H1 (cell line): ENCODE measurements around the gene CCDC124. TPM values are rescaled to one million over a fixed set of nuclear protein-coding genes. Genes with fewer than 3 reads are reported as not detected.

Source experiments
- CTCF ChIA-PET: fragments of 300-600 bp; sonication (Branson Sonifier 250); formaldehyde crosslinking; loops from one replicate; lab custom pipeline; 2021; ENCODE audit not compliant: partially characterized antibody; lab: Charles Lee
- POLR2A ChIA-PET: fragments of 300-600 bp; sonication (Branson Sonifier 250); formaldehyde crosslinking; loops from one replicate; lab custom pipeline; 2021; ENCODE audit warnings: inconsistent platforms; ENCODE audit not compliant: partially characterized antibody; lab: Charles Lee
- DNase-seq, 2 experiments: peaks; one replicate each; pipeline versions ENCODE4 v3.0.0 to v3.0.0-alpha.2; 2010 to 2022; ENCODE audit warnings: low spot score in 2 of 2, low read depth in 1 of 2, mixed read lengths in 1 of 2
- FAIRE-seq: peaks from 2 replicates; lab custom pipeline; 2011; peaks lifted over from hg19 to GRCh38; lab: Jason Lieb, UNC
- H2AFZ ChIP-seq: 2 replicates; pipeline ENCODE4 v1.8.1; 2012; ENCODE audit warnings: low read length, inconsistent platforms
- H2AK5ac ChIP-seq: 2 replicates; pipeline ENCODE4 v1.6.1; 2013; ENCODE audit warnings: low read depth, low read length
- H2BK120ac ChIP-seq: replicated peaks from 2 replicates; pipeline ENCODE3; 2013; ENCODE audit warnings: low read depth, low read length, inconsistent platforms
- H2BK12ac ChIP-seq: 2 replicates; pipeline ENCODE4 v1.6.1; 2013; ENCODE audit warnings: low read depth, low read length
- H2BK15ac ChIP-seq: 2 replicates; pipeline ENCODE4 v1.6.1; 2013; ENCODE audit warnings: low read length
- H2BK20ac ChIP-seq: 2 replicates; pipeline ENCODE4 v1.6.1; 2013; ENCODE audit warnings: low read length
- H2BK5ac ChIP-seq: 2 replicates; pipeline ENCODE4 v1.6.1; 2013; ENCODE audit warnings: low read depth, low read length
- H3K14ac ChIP-seq: 2 replicates; pipeline ENCODE4 v1.6.1; 2013; ENCODE audit warnings: inconsistent platforms; ENCODE audit not compliant: insufficient read length
- H3K18ac ChIP-seq: 2 replicates; pipeline ENCODE4 v1.6.1; 2013; ENCODE audit warnings: low read length; ENCODE audit errors: extremely low read depth
- H3K23ac ChIP-seq: 2 replicates; pipeline ENCODE4 v1.6.1; 2013; ENCODE audit warnings: inconsistent platforms; ENCODE audit not compliant: insufficient read length
- H3K23me2 ChIP-seq: 2 replicates; pipeline ENCODE4 v1.6.1; 2013; ENCODE audit warnings: low read depth, low read length
- H3K27ac ChIP-seq: 2 replicates; pipeline ENCODE4 v1.6.1; 2011; ENCODE audit warnings: low read depth, low read length, inconsistent platforms
- H3K27me3 ChIP-seq, 4 experiments: replicated peaks in 1 of 4; 1 replicate in 1 of 4; 2 replicates in 3 of 4; pipeline versions ENCODE4 v1.6.1 to v1.8.1; 2011 to 2013; ENCODE audit warnings: low read length in 3 of 4, mild to moderate bottlenecking in 3 of 4, inconsistent platforms in 2 of 4, mixed read lengths in 2 of 4, moderate library complexity in 1 of 4; ENCODE audit not compliant: control insufficient read depth in 3 of 4, insufficient read depth in 3 of 4; ENCODE audit errors: extremely low read depth in 1 of 4
- H3K36me3 ChIP-seq, 4 experiments: 2 replicates each; pipeline versions ENCODE4 v1.6.1 to v1.8.1; 2011 to 2013; ENCODE audit warnings: mild to moderate bottlenecking in 4 of 4, low read length in 3 of 4, moderate library complexity in 2 of 4, control low read depth in 1 of 4, inconsistent platforms in 1 of 4; ENCODE audit not compliant: insufficient read depth in 4 of 4, control insufficient read depth in 2 of 4
- H3K4ac ChIP-seq: replicated peaks from 2 replicates; pipeline ENCODE3; 2013; ENCODE audit warnings: low read length, low read depth, mixed read lengths, inconsistent platforms; ENCODE audit not compliant: insufficient read length
- H3K4me1 ChIP-seq, 4 experiments: replicated peaks in 1 of 4; 1 replicate in 1 of 4; 2 replicates in 3 of 4; pipeline versions ENCODE4 v1.6.1 to v1.8.1; 2011 to 2013; ENCODE audit warnings: low read length in 3 of 4, inconsistent platforms in 2 of 4, mixed read lengths in 1 of 4; ENCODE audit not compliant: insufficient read depth in 4 of 4, control insufficient read depth in 3 of 4
- H3K4me2 ChIP-seq, 2 experiments: 2 replicates each; pipeline versions ENCODE4 v1.6.1 to v1.8.1; 2011 to 2013; ENCODE audit warnings: low read depth in 2 of 2, low read length in 2 of 2, control low read depth in 1 of 2, inconsistent platforms in 1 of 2, mild to moderate bottlenecking in 1 of 2; ENCODE audit not compliant: insufficient read depth in 1 of 2
- H3K4me3 ChIP-seq, 4 experiments: fragments of 200-600, 300-600 bp in 1 of 4; sonication (generic), shearing (Covaris generic), sonication (Bioruptor Twin) in 1 of 4; 2 replicates each; pipeline versions ENCODE4 v1.5.1 to v1.8.1; 2011 to 2016; ENCODE audit warnings: low read length in 4 of 4, low read depth in 3 of 4, control low read depth in 2 of 4, inconsistent platforms in 2 of 4, mild to moderate bottlenecking in 2 of 4, mixed read lengths in 1 of 4, moderate library complexity in 1 of 4; ENCODE audit not compliant: insufficient read depth in 2 of 4; ENCODE audit errors: extremely low read depth in 1 of 4
- H3K56ac ChIP-seq: replicated peaks from 2 replicates; pipeline ENCODE3; 2013; ENCODE audit warnings: low read depth, mild to moderate bottlenecking, mixed read lengths, low read length, inconsistent platforms; ENCODE audit not compliant: insufficient read length
- H3K79me1 ChIP-seq: 2 replicates; pipeline ENCODE4 v1.6.1; 2013; ENCODE audit warnings: low read depth, low read length, control low read depth
- H3K79me2 ChIP-seq, 2 experiments: 2 replicates each; pipeline versions ENCODE4 v1.6.1 to v1.8.1; 2012 to 2013; ENCODE audit warnings: low read length in 2 of 2, mild to moderate bottlenecking in 2 of 2, inconsistent platforms in 1 of 2; ENCODE audit not compliant: insufficient read depth in 2 of 2, control insufficient read depth in 1 of 2
- H3K9ac ChIP-seq, 4 experiments: replicated peaks in 1 of 4; 1 replicate in 1 of 4; 2 replicates in 3 of 4; pipeline versions ENCODE4 v1.6.1 to v1.8.1; 2011 to 2013; ENCODE audit warnings: low read depth in 3 of 4, low read length in 3 of 4, control low read depth in 2 of 4, mild to moderate bottlenecking in 2 of 4, moderate library complexity in 2 of 4, inconsistent platforms in 1 of 4; ENCODE audit errors: extremely low read depth in 1 of 4
- H3K9me3 ChIP-seq, 2 experiments: 2 replicates each; pipeline versions ENCODE4 v1.6.1 to v1.8.1; 2012 to 2013; ENCODE audit warnings: mild to moderate bottlenecking in 2 of 2, moderate library complexity in 2 of 2, control low read depth in 1 of 2, inconsistent platforms in 1 of 2, low read depth in 1 of 2, low read length in 1 of 2, mixed read lengths in 1 of 2; ENCODE audit not compliant: insufficient read depth in 2 of 2
- H4K20me1 ChIP-seq, 2 experiments: replicated peaks in 1 of 2; 2 replicates each; pipeline versions ENCODE3 to v1.8.1; 2011 to 2013; ENCODE audit warnings: inconsistent platforms in 2 of 2, low read length in 2 of 2, mild to moderate bottlenecking in 1 of 2; ENCODE audit not compliant: insufficient read depth in 2 of 2, control insufficient read depth in 1 of 2
- H4K5ac ChIP-seq: 2 replicates; pipeline ENCODE4 v1.6.1; 2013; ENCODE audit warnings: low read length, low read depth, mixed read lengths, inconsistent platforms; ENCODE audit not compliant: insufficient read length
- H4K8ac ChIP-seq: 2 replicates; pipeline ENCODE4 v1.8.0; 2013; ENCODE audit warnings: mild to moderate bottlenecking, moderate library complexity, low read length, inconsistent platforms; ENCODE audit not compliant: insufficient read depth; ENCODE audit errors: extremely low read depth
- H4K91ac ChIP-seq: replicated peaks from 2 replicates; pipeline ENCODE3; 2013; ENCODE audit warnings: low read length, mixed read lengths, inconsistent platforms; ENCODE audit not compliant: insufficient read length
- ASH2L ChIP-seq: fragments of 200-600, 300-600 bp; sonication (generic); IDR thresholded peaks from one replicate; pipeline ENCODE4 v1.7.1; 2017; ENCODE audit warnings: low read length
- CHD1 ChIP-seq: IDR thresholded peaks from 2 replicates; pipeline ENCODE4 v1.6.1; 2012; ENCODE audit warnings: low read depth, low read length, improper control_type of control experiment
- EZH2 ChIP-seq: fragments of 200-600 bp; sonication (generic); IDR thresholded peaks from 2 replicates; pipeline ENCODE4 v1.7.1; 2012; ENCODE audit warnings: low read depth, mild to moderate bottlenecking, moderate library complexity, low read length, inconsistent platforms; ENCODE audit not compliant: severe bottlenecking
- GTF2F1 ChIP-seq: IDR thresholded peaks from 2 replicates; pipeline ENCODE4 v1.6.1; 2012; ENCODE audit warnings: low read depth, low read length, improper control_type of control experiment, borderline replicate concordance
- KDM4A ChIP-seq: IDR thresholded peaks from one replicate; pipeline ENCODE4 v1.7.1; 2012; ENCODE audit warnings: low read depth, mild to moderate bottlenecking, moderate library complexity, low read length, inconsistent platforms; ENCODE audit not compliant: severe bottlenecking
- KDM5A ChIP-seq: fragments of 200-600 bp; IDR thresholded peaks from 2 replicates; pipeline ENCODE4 v1.7.1; 2012; ENCODE audit warnings: mild to moderate bottlenecking, low read length, inconsistent platforms, mixed read lengths
- POLR2A ChIP-seq, 2 experiments: IDR thresholded peaks; 1 replicate in 1 of 2; 2 replicates in 1 of 2; pipeline ENCODE4 v1.6.1; 2011; ENCODE audit warnings: low read depth in 2 of 2, low read length in 2 of 2, mild to moderate bottlenecking in 2 of 2; ENCODE audit errors: control extremely low read depth in 1 of 2
- POLR2AphosphoS5 ChIP-seq: IDR thresholded peaks from 2 replicates; pipeline ENCODE4 v1.6.1; 2011; ENCODE audit warnings: low read depth, low read length
- RBBP5 ChIP-seq: IDR thresholded peaks from 2 replicates; pipeline ENCODE4 v1.7.1; 2012; ENCODE audit warnings: low read depth, mild to moderate bottlenecking, inconsistent platforms, low read length, moderate library complexity, borderline replicate concordance
- SIN3A ChIP-seq, 2 experiments: IDR thresholded peaks in 1 of 2; conservative IDR thresholded peaks in 1 of 2; 2 replicates each; pipeline ENCODE4 v1.6.1; 2011 to 2012; ENCODE audit warnings: low read length in 2 of 2, improper control_type of control experiment in 1 of 2, low read depth in 1 of 2, mild to moderate bottlenecking in 1 of 2
- WGBS, 2 experiments: shearing (Covaris generic) in 1 of 2; methylation state at CpG; one replicate each; pipeline versions ENCODE4 v1.1.6 to v1.1.7; 2013 to 2015; ENCODE audit warnings: low lambda C conversion rate in 2 of 2, mixed read lengths in 2 of 2, inconsistent platforms in 1 of 2, low coverage in 1 of 2, missing lambda C conversion rate in 1 of 2; ENCODE audit not compliant: insufficient replicate concordance in 2 of 2, insufficient coverage in 1 of 2, insufficient read length in 1 of 2; ENCODE audit errors: extremely low coverage in 1 of 2, missing lambda C conversion rate in 1 of 2; 5-methylcytosine and 5-hydroxymethylcytosine counted together
- polyA plus RNA-seq, 7 experiments: library from polyadenylated mRNA; depleted of rRNA in 3 of 7; stranded (reverse) in 5 of 7; unstranded in 2 of 7; fragments of >200 nt in 5 of 7; fragments of 200-250 nt in 2 of 7; gene quantifications; 1 replicate in 5 of 7; 2 replicates in 1 of 7; 4 replicates in 1 of 7; pipeline versions ENCODE4 v1.2.1 to v1.2.3, GENCODE V29; 2011 to 2013; ENCODE audit warnings: missing spikeins in 2 of 7, mixed read lengths in 2 of 7
- total RNA-seq: library from RNA; stranded (reverse); fragmentation: NEBNext Ultra II Directional; extraction: Animal tissue kit (Norgen Biotek cat#: 25700); gene quantifications from 2 replicates; pipeline ENCODE4 v1.2.1, GENCODE V29; 2021

Gene CCDC124
- total and polyA plus RNA-seq, 2 of the 8 experiments (the other 6 are each of a cell fraction or from before 2014, with no cell fraction given): 95.2 to 103 TPM

DNA sequence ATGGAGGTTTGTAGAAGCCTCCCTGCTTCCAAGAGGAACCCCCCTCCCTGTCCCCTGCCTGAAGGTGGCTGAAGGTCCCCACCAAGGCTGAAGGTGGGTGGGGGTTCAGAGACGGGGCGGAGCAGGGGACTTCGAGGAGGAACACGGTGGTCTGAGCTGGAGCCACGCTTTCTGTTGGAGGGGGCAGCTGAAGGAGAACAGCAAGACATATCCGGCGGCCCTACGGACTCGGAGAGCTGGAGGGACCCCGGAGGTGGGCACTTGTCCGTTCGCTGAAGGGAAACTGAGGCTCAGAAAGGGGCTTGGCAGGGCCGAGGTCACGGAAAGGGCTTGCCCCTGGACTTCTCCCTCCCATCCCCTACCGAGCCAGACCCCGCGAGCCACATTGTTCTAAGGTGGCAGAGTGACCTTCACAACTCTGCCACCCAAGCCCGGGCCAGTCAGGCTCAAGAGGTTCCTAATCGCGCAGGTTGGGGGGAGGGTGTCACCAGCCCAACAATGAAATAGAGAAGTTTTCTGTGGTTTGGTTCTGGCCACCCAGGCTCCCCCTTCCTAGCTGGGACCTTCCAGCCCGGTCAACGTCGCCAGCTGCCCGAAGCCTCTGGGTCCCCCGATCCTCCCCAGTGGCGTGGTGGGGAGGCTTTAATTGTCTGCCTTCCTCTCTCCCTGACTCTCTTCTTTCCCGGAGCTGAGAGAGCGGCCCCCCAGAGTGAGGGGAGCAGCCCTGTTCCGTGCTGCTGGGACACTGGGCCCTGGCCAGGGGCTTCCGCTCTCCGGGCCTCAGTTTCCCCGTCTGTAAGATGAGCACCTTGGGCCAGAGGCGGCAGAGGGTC, 18.6 kb downstream of the CCDC124 start:
- H3K4me1 ChIP-seq: peaks cover 0 to 42% (median 23%) of the 10 kb centered on the region in 4 experiments; a peak in 6 of 7 replicates
- no peak overlapping the region for H3K27ac ChIP-seq
- no peak overlapping the region; the same call in 1 of the 2 replicates for H2AK5ac ChIP-seq
- no peaks in the 10 kb centered on the region for H3K79me2 ChIP-seq
- H3K9ac ChIP-seq: peak overlapping the region in 1 of 4 experiments; percentile 13; a peak in 1 of 7 replicates
- FAIRE-seq (no peak), DNase-seq (peak in 1 of 2 experiments; percentile 62)
- ChIA-PET POLR2A (interaction anchor here (0.5 to 4.1 kb wide), 7 partner anchors 9 to 330 kb away, joined by 3 to 21 read pairs (median 6); partner anchors contain the start of gene JUND), CTCF (interaction anchor here (1.0 to 21.5 kb wide), 5 partner anchors 13 to 92 kb away, joined by 3 to 271 read pairs (median 4); partner anchors contain the start of genes RPL18A and SLC5A5)
- no peaks in the 10 kb centered on the region for H3K79me1 ChIP-seq
- H4K91ac ChIP-seq: peak overlapping the region; percentile 76
- 0 out of 4 replicates have a peak, but pooled peaks of 1 of the 2 experiments have one; percentile 39 for TF ChIP-seq SIN3A (conservative IDR thresholded peaks at IDR 0.05 in 1 of 2, IDR thresholded peaks at IDR 0.05 in 1 of 2; ENCODE audit: low read depth in 1 of 2, low read length in 2 of 2)
- TF ChIP-seq EZH2: peak; percentile 4
- TF ChIP-seq RBBP5: no peak; the same call in 1 of the 2 replicates
- TF ChIP-seq KDM5A: no peak
- TF ChIP-seq POLR2A (IDR thresholded peaks at IDR 0.05; ENCODE audit: control extremely low read depth in 1 of 2, low read depth in 2 of 2, low read length in 2 of 2): no peak
- TF ChIP-seq CHD1: no peak
- no peak for TF ChIP-seq ASH2L
- TF ChIP-seq GTF2F1: no peak
- peak; percentile 26 for TF ChIP-seq KDM4A
- no peak for TF ChIP-seq POLR2AphosphoS5
- H3K23ac ChIP-seq: no peak overlapping the region
- H2BK20ac ChIP-seq: no peak overlapping the region
- peak overlapping the region; percentile 46; the same call in 1 of the 2 replicates for H2BK15ac ChIP-seq
- H2BK12ac ChIP-seq: peak overlapping the region; percentile 92
- H3K4me2 ChIP-seq: peak overlapping the region; percentile 88 to 94
- H3K18ac ChIP-seq: peak overlapping the region; percentile 68
- H3K36me3 ChIP-seq: no peaks in the 10 kb centered on the region
- H3K23me2 ChIP-seq: peaks cover 30% of the 10 kb centered on the region
- peak overlapping the region; percentile 48 to 73 (median 52) for H3K4me3 ChIP-seq
- peaks cover 19 to 55% (median 50%) of the 10 kb centered on the region in 4 experiments for H3K27me3 ChIP-seq
- peak overlapping the region; percentile 71; the same call in 1 of the 2 replicates for H2BK5ac ChIP-seq
- no peak overlapping the region for H3K4ac ChIP-seq
- H4K20me1 ChIP-seq: peaks cover 0 to 2% of the 10 kb centered on the region in 2 experiments
- no peaks in the 10 kb centered on the region for H3K9me3 ChIP-seq
- peak overlapping the region; percentile 68 for H4K8ac ChIP-seq
- no peak overlapping the region for H2AFZ ChIP-seq
- 4% methylated on average over 16 of the region's 33 CpGs; no CpG with 5 or more reads in 1 of the 2 experiments for WGBS, 2 experiments
- H2BK120ac ChIP-seq: peak overlapping the region; percentile 69
- peak overlapping the region; percentile 5 for H4K5ac ChIP-seq
- H3K56ac ChIP-seq: no peak overlapping the region
- H3K14ac ChIP-seq: no peak overlapping the region
